K562 (cell line): ENCODE measurements around the gene SPRED2. TPM values are rescaled to one million over a fixed set of nuclear protein-coding genes. Genes with fewer than 3 reads are reported as not detected.
A peak's percentile ranks its signal among the peaks of the same experiment; 100 is the strongest.

Experiments used
- CTBP1 ChIP-seq: fragments of 450-650 bp; IDR thresholded peaks from 2 replicates; pipeline ENCODE4 v1.6.1; 2016; ENCODE audit warnings: borderline replicate concordance
- EHMT2 ChIP-seq: fragments of 450-650 bp; IDR thresholded peaks from 2 replicates; pipeline ENCODE4 v1.6.1; 2018; ENCODE audit warnings: antibody characterized with exemption
- EP400 ChIP-seq: fragments of 450-650 bp; IDR thresholded peaks from 2 replicates; pipeline ENCODE4 v1.6.1; 2017; ENCODE audit warnings: antibody characterized with exemption, mild to moderate bottlenecking, moderate library complexity
- ETS2 ChIP-seq: IDR thresholded peaks from 2 replicates; pipeline ENCODE4 v1.6.1; 2016; ENCODE audit warnings: borderline replicate concordance, missing genetic modification characterization, mild to moderate bottlenecking, moderate library complexity, missing compliant biosample characterization; ENCODE audit not compliant: poor library complexity, severe bottlenecking
- IRF9 ChIP-seq: fragments of 450-650 bp; IDR thresholded peaks from 2 replicates; pipeline ENCODE4 v1.6.1; 2016; ENCODE audit warnings: missing biosample characterization, missing genetic modification characterization
- MECOM ChIP-seq: fragments of 250-450 bp; sonication (Bioruptor Pico); IDR thresholded peaks from 2 replicates; pipeline ENCODE4 v1.8.0; 2022; ENCODE audit warnings: inconsistent platforms
- MTA1 ChIP-seq: fragments of 450-650 bp; IDR thresholded peaks from 2 replicates; pipeline ENCODE4 v1.6.1; 2017; ENCODE audit warnings: borderline replicate concordance
- NFXL1 ChIP-seq: fragments of 450-650 bp; formaldehyde crosslinking; IDR thresholded peaks from 2 replicates; pipeline ENCODE4 v1.4.0; 2021; ENCODE audit warnings: mild to moderate bottlenecking
- PKNOX1 ChIP-seq: fragments of 450-650 bp; IDR thresholded peaks from 2 replicates; pipeline ENCODE4 v1.6.1; 2016
- SRSF7 ChIP-seq: fragments of 200-400 bp; formaldehyde crosslinking; optimal IDR thresholded peaks from 2 replicates; pipeline ENCODE3; 2017; ENCODE audit warnings: mild to moderate bottlenecking, low read depth, low read length
- TOE1 ChIP-seq, 2 experiments: fragments of 450-650 bp in 1 of 2; sonication (generic) in 1 of 2; formaldehyde crosslinking in 1 of 2; IDR thresholded peaks; 2 replicates each; pipeline versions ENCODE4 v1.7.1 to v1.8.0; 2016 to 2022; ENCODE audit warnings: borderline replicate concordance in 2 of 2, mild to moderate bottlenecking in 2 of 2, antibody characterized with exemption in 1 of 2, inconsistent platforms in 1 of 2, low read depth in 1 of 2, missing genetic modification reagents in 1 of 2, moderate library complexity in 1 of 2
- polyA plus RNA-seq, 8 experiments: library from polyadenylated mRNA; depleted of rRNA in 4 of 8; stranded (reverse) in 5 of 8; unstranded in 3 of 8; fragments of >200 nt; fragmentation: Nextera tagmentation in 2 of 8; fragmentation: Illumina TruSeq in 1 of 8; extraction: Ambion mirVana in 2 of 8; extraction: Trizol in 1 of 8; gene quantifications; 2 replicates each; pipeline versions ENCODE4 v1.2.1 to v1.2.3, GENCODE V29; 2011 to 2014; ENCODE audit warnings: inconsistent platforms in 1 of 8, missing spikeins in 1 of 8
- total RNA-seq, 7 experiments: library from RNA; depleted of rRNA in 6 of 7; stranded (reverse); fragments of >200 nt in 6 of 7; fragmentation: Illumina TruSeq in 2 of 7; extraction: Trizol in 2 of 7; gene quantifications; 2 replicates each; pipeline versions ENCODE4 v1.2.1 to v1.2.3, GENCODE V29; 2011 to 2021; ENCODE audit warnings: low replicate concordance in 1 of 7
- TF ChIP-seq, protein P1 (sequence below): fragments of 250-450 bp; sonication (Bioruptor Pico); IDR thresholded peaks from 2 replicates; pipeline ENCODE4 v1.8.0; 2021; ENCODE audit warnings: borderline replicate concordance, mild to moderate bottlenecking, moderate library complexity; ENCODE audit not compliant: poor library complexity, severe bottlenecking

SPRED2 gene
- total and polyA plus RNA-seq, 9 of the 15 experiments (the other 6 are each of a cell fraction or from before 2014, with no cell fraction given) = 4.6 to 50.8 (median 14.1) TPM

GRCh38 chr2:65430603-65431420 is 1.6 kb downstream of the SPRED2 start (continued):
- TF ChIP-seq MECOM (CRISPR knock-in tag) (no peak), TOE1 (IDR thresholded peaks at IDR 0.05; ENCODE audit: borderline replicate concordance) (no peak), TOE1 (CRISPR knock-in tag; IDR thresholded peaks at IDR 0.05; ENCODE audit: borderline replicate concordance, low read depth) (no peak), EP400 (no peak), MTA1 (no peak), ETS2 (tag) (no peak), CTBP1 (peak; percentile 39; the same call in 1 of the 2 replicates), SRSF7 (no peak), PKNOX1 (no peak), IRF9 (no peak), EHMT2 (no peak), NFXL1 (CRISPR knock-in tag) (no peak)
- TF ChIP-seq, protein P1, sequence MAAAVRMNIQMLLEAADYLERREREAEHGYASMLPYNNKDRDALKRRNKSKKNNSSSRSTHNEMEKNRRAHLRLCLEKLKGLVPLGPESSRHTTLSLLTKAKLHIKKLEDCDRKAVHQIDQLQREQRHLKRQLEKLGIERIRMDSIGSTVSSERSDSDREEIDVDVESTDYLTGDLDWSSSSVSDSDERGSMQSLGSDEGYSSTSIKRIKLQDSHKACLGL = no peak
